ENCODE measurements around the gene PRRX2. TPM values are rescaled to one million over a fixed set of nuclear protein-coding genes. Genes with fewer than 3 reads are reported as not detected.

The PRRX2 gene
- total and polyA plus RNA-seq, 5 donors, result 1.8 to 5.7 (median 2.8) TPM

DNA sequence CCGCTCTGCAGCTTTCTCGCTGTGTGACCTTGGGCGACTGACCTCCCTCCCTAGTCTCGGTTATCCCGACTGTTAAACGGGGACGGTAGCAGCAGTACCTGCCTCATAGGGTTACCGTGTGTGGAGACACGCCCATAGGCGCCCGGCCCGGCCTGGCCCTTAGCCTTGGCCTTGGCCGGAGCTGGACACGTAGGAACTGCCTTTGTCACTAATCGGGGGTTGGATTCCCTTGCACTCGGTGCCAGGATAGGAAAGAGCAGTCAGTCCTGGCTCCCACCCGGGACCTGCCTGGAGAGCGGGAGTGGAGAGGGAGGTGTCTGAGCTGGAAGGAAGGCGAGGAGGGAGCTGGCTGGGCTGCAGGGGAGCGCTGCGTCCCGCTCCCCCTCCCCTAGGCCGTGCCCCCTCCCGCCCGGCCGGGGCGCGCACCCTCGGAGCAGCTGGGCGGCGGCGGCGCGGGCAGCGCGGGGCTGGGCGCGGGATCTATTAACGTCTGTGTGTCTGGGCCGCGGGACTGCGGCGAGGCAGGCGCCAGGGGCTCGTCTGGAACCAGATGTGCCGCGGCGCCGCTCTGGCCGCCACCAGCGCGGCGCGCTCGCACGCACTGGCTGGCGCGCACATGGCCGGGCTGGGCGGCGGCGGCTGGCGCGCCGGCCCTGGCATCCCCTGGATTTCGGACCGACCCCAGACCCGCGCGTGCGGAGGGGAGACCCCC lies 31.7 kb downstream of the PRRX2 start:
- intact Hi-C loops (cut with DNase I), result no loop called here
- Histone ChIP-seq H3K4me1 (ENCODE audit: control insufficient read depth, insufficient read depth, low read length) (peaks cover 2% of the 10 kb centered on the region), H3K4me3 (ENCODE audit: low read length) (peak overlapping the region; percentile 41), H3K27ac (ENCODE audit: low read length) (peak overlapping the region; percentile 6), H3K9me3 (ENCODE audit: control insufficient read depth, low read length) (no peaks in the 10 kb centered on the region), H3K27me3 (ENCODE audit: control insufficient read depth, insufficient read depth) (no peaks in the 10 kb centered on the region)
- DNase-seq (peak; percentile 84 to 89 (median 86)), ATAC-seq (peak; percentile 65 to 74)
- WGBS, result 3% methylated on average over 71 of the region's 71 CpGs

DNA sequence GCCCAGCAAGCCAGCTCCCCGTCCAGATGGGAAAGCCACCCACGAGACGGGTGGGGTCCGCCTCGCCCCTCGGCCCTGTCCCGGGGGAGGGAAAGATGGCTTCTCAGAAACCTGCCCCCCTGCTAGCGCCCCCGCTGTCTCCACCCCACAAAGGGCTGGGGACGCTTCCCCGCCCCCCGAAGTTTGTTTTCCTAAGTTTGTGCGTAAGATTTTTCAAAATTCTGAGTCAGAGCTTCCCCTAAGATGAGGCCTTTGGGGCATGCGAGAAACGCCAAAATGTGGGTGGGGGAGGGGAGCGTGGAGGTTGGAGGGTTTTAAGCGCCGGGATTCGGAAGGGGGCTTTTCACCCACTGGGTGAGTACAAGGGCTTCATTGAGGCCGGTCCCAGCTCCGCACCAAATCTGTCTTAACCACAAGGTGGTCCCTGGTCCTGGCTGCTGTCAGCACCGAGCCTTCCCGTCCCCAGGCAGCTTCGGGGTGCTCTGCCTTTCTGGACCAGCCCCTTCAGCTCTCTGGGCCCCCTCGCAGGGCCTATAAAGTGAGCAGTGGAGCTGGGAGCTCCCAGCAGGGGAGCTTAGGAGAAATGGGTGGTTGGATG lies 32.3 kb downstream of the PRRX2 start:
- 3% methylated on average over 25 of the region's 25 CpGs for WGBS
- intact Hi-C loops (cut with DNase I), result no loop called here
- Histone ChIP-seq H3K27me3 (ENCODE audit: control insufficient read depth, insufficient read depth) (no peaks in the 10 kb centered on the region), H3K4me1 (ENCODE audit: control insufficient read depth, insufficient read depth, low read length) (peaks cover 2% of the 10 kb centered on the region), H3K4me3 (ENCODE audit: low read length) (peak overlapping the region; percentile 41), H3K27ac (ENCODE audit: low read length) (peak overlapping the region; percentile 86), H3K9me3 (ENCODE audit: control insufficient read depth, low read length) (no peaks in the 10 kb centered on the region)
- DNase-seq, result peak; percentile 84 to 89 (median 87)
- peak; percentile 50 to 51 for ATAC-seq

DNA sequence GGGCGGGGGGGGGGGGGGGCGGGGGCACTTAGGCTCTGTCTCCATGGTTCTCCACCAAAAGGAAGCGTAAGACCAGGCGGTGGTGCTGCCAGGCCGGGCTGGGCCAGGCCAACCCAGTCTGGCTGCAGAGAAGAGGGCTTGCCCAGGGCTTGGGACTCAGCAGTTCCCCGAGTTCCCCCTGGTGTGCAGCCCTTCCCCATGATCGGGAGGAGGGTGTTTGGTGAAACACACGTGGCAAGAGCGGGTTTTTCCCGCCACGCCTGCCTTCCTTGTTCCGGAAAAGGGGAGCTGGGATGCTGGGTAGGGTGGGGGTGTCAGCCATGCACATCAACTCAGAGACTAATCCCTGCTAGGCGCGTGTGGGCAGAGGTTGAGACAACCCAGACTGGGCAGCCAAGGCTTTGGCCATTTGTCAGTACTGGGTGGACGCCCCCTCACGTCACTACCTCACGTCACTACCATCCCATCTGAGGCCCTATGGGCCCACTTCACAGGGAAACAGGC lies 32.9 kb downstream of the PRRX2 start:
- WGBS, result 41% methylated on average over 17 of the region's 17 CpGs
- no peaks in the 10 kb centered on the region for H3K27me3 ChIP-seq (ENCODE audit: control insufficient read depth, insufficient read depth)
- peaks cover 2% of the 10 kb centered on the region for H3K4me1 ChIP-seq (ENCODE audit: control insufficient read depth, insufficient read depth, low read length)
- H3K4me3 ChIP-seq (ENCODE audit: low read length), result no peak overlapping the region
- no peaks in the 10 kb centered on the region for H3K9me3 ChIP-seq (ENCODE audit: control insufficient read depth, low read length)
- ATAC-seq (peak; percentile 80 to 83), DNase-seq (peak; percentile 89 to 92 (median 90))
- H3K27ac ChIP-seq (ENCODE audit: low read length), result peak overlapping the region; percentile 46
- intact Hi-C loops (cut with DNase I), result no loop called here

DNA sequence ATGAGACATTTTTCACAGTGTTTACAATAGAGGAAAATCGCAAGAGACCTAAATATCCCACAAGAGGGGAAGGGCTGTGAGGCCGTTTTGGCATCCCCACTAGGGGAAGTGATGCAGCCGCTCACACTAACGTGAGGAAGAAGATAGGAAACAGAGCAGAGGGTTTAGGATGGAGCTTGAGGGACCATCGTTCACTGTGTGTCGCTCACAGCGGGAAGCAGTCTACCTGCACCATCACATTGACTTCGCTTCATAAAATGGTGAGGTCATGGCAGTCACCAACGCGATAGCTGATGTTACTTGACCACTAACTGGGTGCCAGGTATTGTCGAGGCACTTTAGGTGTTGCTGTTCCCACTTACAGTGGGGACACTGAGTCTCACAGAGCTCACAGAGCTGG lies 35.6 kb downstream of the PRRX2 start:
- intact Hi-C loops (cut with DNase I), result no loop called here
- WGBS, result 69% methylated on average over 11 of the region's 11 CpGs
- no peaks in the 10 kb centered on the region for H3K9me3 ChIP-seq (ENCODE audit: control insufficient read depth, low read length)
- no peak overlapping the region for H3K27ac ChIP-seq (ENCODE audit: low read length)
- no peak for ATAC-seq
- H3K4me3 ChIP-seq (ENCODE audit: low read length), result no peak overlapping the region
- H3K4me1 ChIP-seq (ENCODE audit: control insufficient read depth, insufficient read depth, low read length), result peaks cover 4% of the 10 kb centered on the region
- H3K27me3 ChIP-seq (ENCODE audit: control insufficient read depth, insufficient read depth), result no peaks in the 10 kb centered on the region
- DNase-seq, result no peak

DNA sequence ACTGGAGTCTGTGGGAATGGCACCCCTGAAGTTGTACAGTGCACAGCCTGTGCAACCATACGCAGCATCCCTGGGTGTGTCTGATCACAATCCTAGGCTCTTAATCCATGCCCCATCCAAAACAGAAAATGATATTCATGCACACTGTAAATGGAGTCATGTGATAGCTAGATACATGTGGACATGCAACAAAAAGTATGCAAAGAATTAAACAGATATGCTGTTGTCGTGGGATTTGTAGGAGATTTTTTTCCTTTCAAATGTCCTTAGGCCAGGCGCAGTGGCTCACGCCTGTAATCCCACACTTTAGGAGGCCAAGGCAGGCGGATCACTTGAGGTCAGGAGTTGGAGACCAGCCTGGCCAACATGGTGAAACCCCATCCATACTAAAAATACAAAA lies 36.1 kb downstream of the PRRX2 start:
- H3K4me1 ChIP-seq (ENCODE audit: control insufficient read depth, insufficient read depth, low read length), result peaks cover 4% of the 10 kb centered on the region
- no peak for ATAC-seq
- 87% methylated on average over 5 of the region's 5 CpGs for WGBS

DNA sequence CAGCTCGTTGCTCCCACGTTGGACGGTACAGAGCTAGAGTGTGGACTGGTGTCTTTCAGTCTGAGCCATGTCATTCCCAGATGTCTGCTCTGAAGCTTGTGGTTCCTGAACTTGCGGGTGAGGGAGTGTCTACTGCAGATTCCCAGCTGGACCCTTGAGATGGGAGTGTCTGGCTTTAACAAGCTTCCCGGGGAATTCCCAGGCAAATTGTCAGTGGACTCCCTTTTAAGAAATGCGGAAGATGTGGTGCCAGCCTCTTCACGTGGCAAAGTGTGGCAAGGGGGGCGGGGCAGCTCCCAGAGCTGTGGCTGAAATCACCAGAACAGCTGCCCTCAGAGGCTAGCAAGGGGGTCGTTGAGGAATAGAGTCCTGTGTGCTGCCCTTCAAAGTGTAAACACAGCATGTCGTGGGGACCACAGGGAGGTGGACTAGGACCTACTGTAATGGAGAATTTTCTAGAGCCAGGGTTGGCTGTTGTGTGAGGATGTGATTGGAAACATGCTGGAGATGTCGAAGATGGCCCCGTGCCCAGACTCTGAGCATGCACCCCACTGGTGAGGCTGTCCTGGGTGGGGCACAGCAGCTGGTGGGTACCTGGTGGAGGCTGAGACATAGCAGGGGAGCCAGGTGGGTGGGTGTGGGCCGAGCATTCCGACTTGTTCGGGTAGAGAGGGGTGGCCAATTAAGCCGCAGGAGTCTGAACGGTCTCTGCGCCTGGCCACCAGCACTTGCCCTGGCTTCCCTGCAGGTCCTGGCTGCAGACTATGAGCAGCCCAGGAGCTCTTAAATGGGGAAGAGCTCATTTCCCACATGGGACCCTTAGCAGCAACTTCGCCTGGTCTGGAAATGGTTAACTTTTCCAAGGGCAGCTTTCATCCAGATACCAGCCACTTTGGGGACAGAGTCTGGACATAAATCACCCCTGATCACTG lies 37.4 kb downstream of the PRRX2 start:
- intact Hi-C loops (cut with DNase I), result no loop called here
- no peak for ATAC-seq

More for the DNA sequence above, 36.1 kb downstream of the PRRX2 start:
- intact Hi-C loops (cut with DNase I), result no loop called here
- no peak overlapping the region for H3K27ac ChIP-seq (ENCODE audit: low read length)
- no peaks in the 10 kb centered on the region for H3K9me3 ChIP-seq (ENCODE audit: control insufficient read depth, low read length)
- no peak overlapping the region for H3K4me3 ChIP-seq (ENCODE audit: low read length)
- DNase-seq, result no peak
- H3K27me3 ChIP-seq (ENCODE audit: control insufficient read depth, insufficient read depth), result no peaks in the 10 kb centered on the region

DNA sequence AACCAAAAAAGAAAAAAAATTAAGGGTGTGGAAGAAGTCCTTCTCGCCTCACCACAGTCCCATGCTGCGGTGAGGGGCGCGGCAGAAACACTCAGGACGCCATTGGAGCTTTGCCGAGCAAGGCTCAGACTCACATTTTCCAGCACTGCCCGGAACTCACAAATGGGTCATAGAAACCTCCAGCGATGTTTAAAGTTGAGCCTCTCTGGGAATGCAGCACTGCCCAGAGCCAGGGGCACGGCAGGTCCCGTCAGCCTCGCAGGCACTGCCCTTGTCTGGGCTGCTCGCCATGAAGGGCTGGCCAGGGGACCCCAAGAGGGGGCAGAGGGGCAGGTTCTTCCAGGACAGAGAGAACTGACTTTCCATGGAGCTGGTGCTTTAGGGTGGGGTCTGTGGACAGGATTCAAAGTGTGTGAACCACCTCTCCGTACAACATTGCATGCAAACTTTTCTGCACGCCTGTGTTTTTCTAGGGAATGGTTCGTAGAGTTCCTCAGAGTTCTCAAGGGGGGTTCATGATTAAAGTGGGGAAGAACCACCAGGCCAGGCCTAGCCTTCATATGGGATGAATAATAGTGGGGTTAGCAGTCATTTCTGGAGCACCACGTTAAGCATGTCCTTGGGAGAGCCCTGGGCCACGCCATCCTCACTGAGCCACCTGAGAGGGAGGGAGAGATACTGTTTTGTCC lies 38.4 kb downstream of the PRRX2 start:
- no peaks in the 10 kb centered on the region for H3K9me3 ChIP-seq (ENCODE audit: control insufficient read depth, low read length)
- ATAC-seq (peak; percentile 44 to 55), DNase-seq (peak in 2 of 3 donors; percentile 53 to 68)
- WGBS, result 67% methylated on average over 17 of the region's 17 CpGs
- peaks cover 3% of the 10 kb centered on the region for H3K4me1 ChIP-seq (ENCODE audit: control insufficient read depth, insufficient read depth, low read length)
- intact Hi-C loops (cut with DNase I), result no loop called here
- no peaks in the 10 kb centered on the region for H3K27me3 ChIP-seq (ENCODE audit: control insufficient read depth, insufficient read depth)
- H3K27ac ChIP-seq (ENCODE audit: low read length), result no peak overlapping the region
- no peak overlapping the region for H3K4me3 ChIP-seq (ENCODE audit: low read length)

More for the DNA sequence above, 37.4 kb downstream of the PRRX2 start:
- no peaks in the 10 kb centered on the region for H3K9me3 ChIP-seq (ENCODE audit: control insufficient read depth, low read length)
- H3K4me1 ChIP-seq (ENCODE audit: control insufficient read depth, insufficient read depth, low read length), result peaks cover 4% of the 10 kb centered on the region
- peak overlapping the region; percentile 28 for H3K27ac ChIP-seq (ENCODE audit: low read length)
- H3K4me3 ChIP-seq (ENCODE audit: low read length), result no peak overlapping the region
- 56% methylated on average over 19 of the region's 19 CpGs for WGBS
- no peaks in the 10 kb centered on the region for H3K27me3 ChIP-seq (ENCODE audit: control insufficient read depth, insufficient read depth)
- DNase-seq, result peak in 1 of 3 donors; percentile 29

DNA sequence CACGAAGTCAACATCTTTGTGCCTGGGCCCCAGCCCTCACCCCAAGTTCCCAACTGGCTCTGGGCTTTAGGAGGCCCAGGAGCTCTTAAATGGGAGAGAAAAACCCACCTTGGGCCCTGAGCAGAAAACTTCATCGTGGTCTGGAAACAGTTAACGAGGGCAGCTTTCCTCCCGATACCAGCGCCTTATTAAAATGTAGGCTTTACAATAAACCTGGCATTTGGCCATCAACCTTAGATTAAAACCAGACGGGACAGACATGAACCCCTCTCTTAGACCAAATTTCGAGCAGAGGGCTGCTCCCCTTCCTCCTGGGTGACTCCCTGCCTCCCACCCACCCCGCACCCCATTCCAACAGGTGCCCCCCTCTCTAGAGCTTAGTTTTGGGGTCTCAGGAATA lies 39.4 kb downstream of the PRRX2 start:
- H3K27ac ChIP-seq (ENCODE audit: low read length), result no peak overlapping the region
- peaks cover 3% of the 10 kb centered on the region for H3K4me1 ChIP-seq (ENCODE audit: control insufficient read depth, insufficient read depth, low read length)
- intact Hi-C loops (cut with DNase I), result no loop called here
- no peak for DNase-seq
- H3K4me3 ChIP-seq (ENCODE audit: low read length), result no peak overlapping the region
- H3K9me3 ChIP-seq (ENCODE audit: control insufficient read depth, low read length), result no peaks in the 10 kb centered on the region
- WGBS, result 63% methylated on average over 8 of the region's 8 CpGs
- no peaks in the 10 kb centered on the region for H3K27me3 ChIP-seq (ENCODE audit: control insufficient read depth, insufficient read depth)
- ATAC-seq, result no peak

DNA sequence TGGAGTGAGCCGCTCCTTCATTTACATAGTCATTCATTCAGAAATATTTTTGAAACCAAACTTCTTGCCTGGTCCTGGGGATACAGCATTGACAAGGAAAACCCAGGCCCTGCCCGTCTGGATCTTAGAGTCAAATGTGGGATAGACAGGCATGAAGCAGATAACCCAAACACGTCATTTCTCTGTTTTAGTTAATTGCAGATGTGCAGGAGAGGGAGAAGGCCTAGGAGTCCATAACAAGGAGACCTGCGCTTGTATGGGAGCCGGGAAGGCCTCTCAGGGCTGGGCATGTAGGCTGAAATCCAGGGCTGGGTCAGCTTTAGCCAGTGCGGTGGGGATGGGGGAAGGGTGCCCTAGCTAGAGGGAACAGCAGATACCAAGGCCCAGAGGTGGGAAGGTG lies 43.3 kb downstream of the PRRX2 start:
- intact Hi-C loops (cut with DNase I), result no loop called here
- Histone ChIP-seq H3K4me3 (ENCODE audit: low read length) (no peak overlapping the region), H3K9me3 (ENCODE audit: control insufficient read depth, low read length) (no peaks in the 10 kb centered on the region), H3K27ac (ENCODE audit: low read length) (no peak overlapping the region), H3K4me1 (ENCODE audit: control insufficient read depth, insufficient read depth, low read length) (peaks cover under 1% of the 10 kb centered on the region), H3K27me3 (ENCODE audit: control insufficient read depth, insufficient read depth) (no peaks in the 10 kb centered on the region)
- DNase-seq (no peak), ATAC-seq (no peak)
- 85% methylated on average over 6 of the region's 6 CpGs for WGBS

DNA sequence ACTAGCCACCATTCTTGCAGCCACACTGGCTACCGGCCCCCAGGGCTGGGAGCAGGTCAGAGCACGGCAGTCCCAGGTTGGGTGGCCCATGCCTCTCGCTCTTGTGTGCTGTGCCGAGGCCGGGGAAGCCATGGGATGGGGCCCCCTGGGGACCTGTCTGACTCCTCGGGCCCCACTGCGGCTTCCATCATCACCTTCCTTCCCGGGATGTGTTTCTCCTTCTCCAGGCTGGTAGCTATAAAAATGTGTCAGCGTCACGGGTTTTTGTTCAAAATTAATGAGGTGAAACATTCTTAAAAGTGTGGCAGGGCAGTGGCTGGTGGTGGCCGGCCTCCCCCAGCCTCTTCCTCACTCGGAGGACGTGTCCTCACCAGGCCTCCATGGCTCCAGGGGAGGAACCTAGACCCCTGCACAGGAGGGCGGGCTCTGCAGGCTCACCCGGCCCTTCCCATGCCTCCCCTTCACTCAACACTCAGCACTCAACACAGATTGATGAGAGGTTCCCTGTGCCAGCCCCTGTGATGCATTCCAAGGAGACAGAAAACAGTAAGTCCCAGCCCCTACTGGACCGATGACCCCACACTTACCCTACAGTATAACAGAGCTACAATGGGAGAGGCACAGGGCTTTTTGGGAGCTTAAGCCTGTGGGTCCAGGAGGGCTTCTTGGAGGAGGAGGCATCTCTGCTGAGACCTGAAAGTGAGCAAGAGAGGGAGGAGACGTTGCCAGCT lies 44.2 kb downstream of the PRRX2 start:
- H3K9me3 ChIP-seq (ENCODE audit: control insufficient read depth, low read length), result no peaks in the 10 kb centered on the region
- no peak overlapping the region for H3K4me3 ChIP-seq (ENCODE audit: low read length)
- H3K27ac ChIP-seq (ENCODE audit: low read length), result no peak overlapping the region
- H3K4me1 ChIP-seq (ENCODE audit: control insufficient read depth, insufficient read depth, low read length), result no peaks in the 10 kb centered on the region
- intact Hi-C loops (cut with DNase I), result no loop called here
- WGBS, result 77% methylated on average over 17 of the region's 17 CpGs
- no peaks in the 10 kb centered on the region for H3K27me3 ChIP-seq (ENCODE audit: control insufficient read depth, insufficient read depth)
- DNase-seq (no peak), ATAC-seq (peak in 1 of 2 donors; percentile 7)
